IPS-15b (cell line): ENCODE measurements around the gene MYL3.

ENCODE experiments used
- H3K27me3 ChIP-seq: one replicate; pipeline ENCODE4 v1.6.1; 2013; ENCODE audit warnings: low read length; ENCODE audit not compliant: control insufficient read depth, insufficient read depth
- H3K36me3 ChIP-seq: one replicate; pipeline ENCODE4 v1.6.1; 2013; ENCODE audit warnings: low read length; ENCODE audit not compliant: control insufficient read depth, insufficient read depth
- H3K4me1 ChIP-seq: one replicate; pipeline ENCODE4 v1.6.1; 2013; ENCODE audit warnings: mild to moderate bottlenecking, low read length; ENCODE audit not compliant: control insufficient read depth, insufficient read depth
- H3K4me3 ChIP-seq: one replicate; pipeline ENCODE4 v1.5.1; 2013; ENCODE audit warnings: low read depth, low read length
- H3K9ac ChIP-seq: one replicate; pipeline ENCODE4 v1.6.1; 2013; ENCODE audit warnings: low read depth, mild to moderate bottlenecking, low read length
- H3K9me3 ChIP-seq: one replicate; pipeline ENCODE4 v1.6.1; 2013; ENCODE audit warnings: mild to moderate bottlenecking, low read length; ENCODE audit not compliant: control insufficient read depth, insufficient read depth

MYL3 gene

DNA sequence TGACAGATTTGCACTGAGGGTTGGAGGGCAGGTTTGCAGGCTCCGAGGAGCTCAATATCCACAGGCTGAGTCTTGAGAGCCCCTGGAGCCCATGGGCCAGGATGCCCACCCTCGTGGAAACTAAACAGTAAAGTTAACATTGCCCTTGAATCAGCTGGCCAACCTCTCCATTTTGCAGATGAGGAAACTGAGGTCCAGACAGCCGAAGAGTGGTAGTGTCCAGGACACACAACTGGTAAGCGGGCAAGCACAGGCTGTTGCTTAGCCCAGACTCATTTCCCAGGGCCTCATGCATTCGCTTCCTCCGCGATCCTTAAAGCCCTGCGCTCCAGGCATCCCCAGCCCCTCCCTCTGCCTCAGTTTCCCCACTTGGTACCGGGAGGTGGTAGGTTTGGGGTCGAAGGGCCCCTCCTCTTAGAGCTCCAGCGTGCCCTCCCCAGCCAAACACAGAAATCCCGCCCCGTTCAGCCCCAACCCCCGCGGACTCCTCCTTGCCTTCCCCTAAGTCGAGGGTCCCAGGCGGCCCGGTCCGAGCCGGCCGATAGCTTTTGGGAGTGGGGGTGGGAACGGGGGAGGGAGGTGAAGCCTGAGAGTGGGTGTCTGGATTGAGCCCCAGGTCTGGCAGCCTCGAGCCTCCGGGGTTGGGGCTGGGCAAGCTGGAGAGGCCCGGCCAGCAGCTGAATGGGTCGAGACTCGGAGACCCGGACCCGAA is 17.8 kb upstream of the MYL3 start:
- Histone ChIP-seq H3K4me3 (peak overlapping the region; percentile 39), H3K27me3 (peaks cover 73% of the 10 kb centered on the region), H3K36me3 (no peaks in the 10 kb centered on the region), H3K9ac (no peak overlapping the region), H3K9me3 (no peaks in the 10 kb centered on the region), H3K4me1 (peaks cover 12% of the 10 kb centered on the region)

DNA sequence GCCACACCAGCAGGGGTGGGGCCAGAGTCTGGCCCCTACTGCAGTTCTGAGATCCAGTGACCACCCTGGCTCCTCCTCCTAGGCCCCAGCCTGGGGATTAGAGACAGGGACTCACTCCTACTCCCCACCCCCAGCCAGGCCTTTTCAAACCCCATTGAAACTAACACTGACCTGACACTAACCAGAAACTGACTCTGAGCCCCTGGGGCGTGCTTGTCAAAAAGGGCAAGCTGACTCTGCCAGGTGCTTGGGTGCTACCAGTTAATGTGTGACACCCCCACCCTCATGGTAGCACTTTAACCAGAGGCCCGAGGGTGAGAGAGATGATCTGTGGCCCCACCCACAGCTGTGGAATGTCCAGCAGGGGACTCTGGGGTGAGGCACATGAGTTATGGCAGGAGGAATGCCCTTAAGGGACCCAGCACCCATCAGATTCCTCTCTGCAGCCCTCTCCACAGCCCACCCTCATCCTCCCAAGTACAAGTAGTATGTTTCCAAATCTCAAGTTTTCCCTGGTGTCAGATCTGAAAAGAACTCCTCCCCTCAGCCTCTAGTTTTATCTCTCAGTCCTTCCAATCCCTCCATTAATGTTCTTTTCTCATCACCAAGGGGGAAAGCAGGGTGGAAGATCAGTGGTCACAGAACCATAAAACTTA is 15.7 kb upstream of the MYL3 start:
- Histone ChIP-seq H3K27me3 (peaks cover 58% of the 10 kb centered on the region), H3K9ac (no peak overlapping the region), H3K9me3 (no peaks in the 10 kb centered on the region), H3K4me1 (peaks cover 8% of the 10 kb centered on the region), H3K4me3 (no peak overlapping the region), H3K36me3 (no peaks in the 10 kb centered on the region)

DNA sequence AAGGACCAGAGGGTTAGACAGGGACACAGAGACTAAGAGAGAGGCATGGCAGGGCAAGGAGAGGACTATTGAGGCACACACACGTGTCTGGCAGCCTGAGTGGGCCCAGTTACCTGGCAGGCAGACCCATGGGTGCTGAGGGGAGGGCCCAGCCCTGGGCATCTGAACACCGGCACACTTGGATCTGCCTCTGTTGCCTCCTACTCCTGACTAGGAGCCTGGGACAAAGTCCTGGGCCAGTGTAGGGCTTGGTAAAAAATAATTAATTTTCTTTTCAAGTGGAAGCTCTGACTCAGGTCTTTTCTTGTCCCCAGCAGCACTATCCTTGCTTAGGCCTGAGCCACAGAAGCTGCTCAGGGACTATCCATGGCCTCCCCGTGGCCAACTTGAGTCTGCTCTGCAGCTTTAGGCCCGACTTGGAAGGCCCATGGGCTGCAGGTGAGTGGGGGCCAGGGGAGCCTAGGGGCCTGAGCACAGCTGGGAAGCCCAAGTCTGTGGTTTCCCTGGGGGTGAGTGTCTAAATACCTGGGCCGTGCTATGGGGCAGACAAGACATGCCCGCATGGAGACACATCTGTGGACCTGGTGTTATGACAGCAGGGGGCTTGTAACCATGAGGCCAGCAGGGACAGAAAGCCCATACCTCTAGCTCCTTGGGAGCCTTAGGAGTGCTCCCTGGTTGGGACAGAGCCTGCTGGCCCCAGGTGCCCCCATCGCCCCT is 14.3 kb upstream of the MYL3 start, which contains the start of gene PTH1R:
PTH1R (plus strand) TSS at position 316 of the 720 bp plus-strand sequence. CDS start 5,839 bp downstream, outside the sequence.
- H3K9me3 ChIP-seq = no peaks in the 10 kb centered on the region
- H3K27me3 ChIP-seq = peaks cover 53% of the 10 kb centered on the region
- H3K4me3 ChIP-seq = no peak within 1 kb of the TSS
- peaks cover 9% of the 10 kb centered on the region for H3K4me1 ChIP-seq
- no peaks in the 10 kb centered on the region for H3K36me3 ChIP-seq
- H3K9ac ChIP-seq = no peak within 1 kb of the TSS

DNA sequence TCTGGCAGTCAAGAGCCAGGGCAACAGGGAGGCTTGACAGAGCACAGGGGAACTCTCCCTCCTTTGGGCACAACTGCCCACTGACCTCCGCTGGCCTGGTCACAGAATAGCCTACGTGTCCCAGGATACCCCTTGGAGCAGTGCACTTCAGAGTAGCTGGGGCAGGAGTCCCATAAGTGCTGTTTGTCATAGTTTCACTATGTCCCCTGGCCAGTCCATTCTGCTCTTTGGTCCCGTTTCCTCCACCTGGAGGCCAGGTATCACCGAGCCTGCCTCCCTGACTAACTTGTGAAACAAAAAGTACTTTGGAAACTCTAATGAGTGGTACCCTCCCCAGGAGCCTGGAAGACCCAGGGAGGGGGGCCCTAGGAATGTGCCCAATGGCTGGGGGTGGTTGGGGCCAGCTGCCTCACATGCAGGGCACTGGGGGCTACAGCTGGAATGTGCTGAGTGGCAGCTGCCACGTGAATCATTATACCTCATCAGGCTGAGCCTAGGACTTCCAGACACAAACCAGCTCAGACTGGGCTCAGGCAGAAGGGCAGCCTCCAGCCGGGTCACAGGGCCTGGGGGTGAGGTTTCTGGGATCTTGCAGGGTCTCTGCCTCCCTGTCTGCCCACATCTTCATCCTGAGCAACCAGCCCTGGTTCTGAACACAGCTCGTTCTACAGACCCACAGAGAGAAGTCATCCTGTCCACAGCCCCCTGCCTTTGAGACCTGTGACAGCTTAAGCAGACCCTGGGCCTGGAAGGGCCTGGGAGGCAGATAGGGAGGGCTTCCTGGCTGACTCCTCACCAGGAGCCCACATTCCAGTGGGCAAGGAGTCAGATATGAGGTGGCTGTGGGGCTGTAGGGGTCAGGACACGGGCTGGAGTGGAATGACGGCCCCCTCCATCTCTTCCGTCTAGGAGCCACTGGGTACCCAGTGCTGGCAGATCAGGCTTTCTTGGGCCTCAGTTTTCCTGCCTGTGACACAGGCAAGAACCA is 13.4 kb upstream of the MYL3 start:
- Histone ChIP-seq H3K4me3 (no peak overlapping the region), H3K27me3 (peaks cover 54% of the 10 kb centered on the region), H3K9ac (no peak overlapping the region), H3K4me1 (peaks cover 9% of the 10 kb centered on the region), H3K9me3 (no peaks in the 10 kb centered on the region), H3K36me3 (no peaks in the 10 kb centered on the region)

DNA sequence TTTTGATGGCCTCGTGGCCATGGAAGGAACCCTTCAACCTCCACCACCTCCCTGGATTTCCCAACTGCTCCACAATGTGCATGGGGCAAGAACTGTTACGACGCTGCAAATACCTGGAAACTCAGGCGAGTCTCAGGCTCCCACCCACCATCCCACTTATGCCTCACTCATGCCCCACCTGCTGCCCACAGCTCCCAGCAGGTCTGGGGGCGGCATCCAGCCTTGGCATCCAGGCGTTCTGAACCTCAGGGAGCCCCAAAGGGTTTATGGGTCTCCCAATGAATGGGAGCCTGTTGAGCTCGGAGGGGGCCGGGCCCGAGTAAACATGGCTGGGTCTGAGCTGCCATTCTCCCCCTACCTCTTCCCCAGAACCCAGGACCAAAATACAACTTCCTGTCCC is 12.3 kb upstream of the MYL3 start:
- no peaks in the 10 kb centered on the region for H3K9me3 ChIP-seq
- H3K4me1 ChIP-seq = peaks cover 9% of the 10 kb centered on the region
- H3K4me3 ChIP-seq = no peak overlapping the region
- H3K36me3 ChIP-seq = no peaks in the 10 kb centered on the region
- no peak overlapping the region for H3K9ac ChIP-seq
- H3K27me3 ChIP-seq = peaks cover 46% of the 10 kb centered on the region

DNA sequence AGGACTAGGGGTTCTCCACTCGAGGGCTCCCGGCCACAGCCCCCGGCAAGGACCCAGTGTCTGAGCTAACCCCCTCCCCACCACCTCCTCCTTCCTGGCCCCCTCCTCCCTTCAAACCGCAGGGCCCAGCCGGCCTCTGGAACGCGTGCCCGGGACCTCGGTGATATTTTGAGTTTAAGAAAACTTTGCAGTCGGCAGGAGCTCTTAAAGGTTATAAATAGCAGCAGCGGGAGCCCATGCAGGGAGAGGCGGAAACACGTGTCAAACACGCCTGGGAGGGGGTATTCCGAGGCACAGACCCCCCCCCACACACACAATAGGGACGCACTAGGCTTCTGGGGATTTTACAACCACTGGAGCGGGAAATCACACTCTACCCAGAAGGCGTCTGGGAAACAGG is 11.2 kb upstream of the MYL3 start:
- H3K4me1 ChIP-seq = peaks cover 9% of the 10 kb centered on the region
- no peak overlapping the region for H3K9ac ChIP-seq
- H3K36me3 ChIP-seq = no peaks in the 10 kb centered on the region
- H3K27me3 ChIP-seq = peaks cover 35% of the 10 kb centered on the region
- no peak overlapping the region for H3K4me3 ChIP-seq
- no peaks in the 10 kb centered on the region for H3K9me3 ChIP-seq

DNA sequence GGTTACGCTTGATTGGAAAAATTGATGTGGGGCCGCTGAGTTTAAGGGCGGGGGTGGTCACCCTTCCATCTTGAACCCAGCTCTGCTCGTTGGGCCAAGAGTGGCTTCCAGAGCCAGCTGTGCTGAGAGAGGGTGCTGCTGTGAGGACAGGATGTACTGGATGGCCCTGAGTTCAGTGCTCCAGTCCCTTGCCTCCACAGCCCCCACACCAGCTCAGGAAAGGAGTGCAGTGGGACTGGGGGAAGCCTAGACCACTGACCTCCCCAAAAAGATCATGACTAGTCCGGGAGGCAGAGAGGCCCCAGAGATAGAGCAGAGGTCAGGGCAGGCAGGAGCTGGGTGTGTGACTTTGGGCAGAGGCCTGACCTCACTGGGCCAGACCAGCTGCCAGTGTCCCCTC is 10.3 kb upstream of the MYL3 start:
- no peaks in the 10 kb centered on the region for H3K9me3 ChIP-seq
- H3K4me1 ChIP-seq = peaks cover 4% of the 10 kb centered on the region
- peaks cover 26% of the 10 kb centered on the region for H3K27me3 ChIP-seq
- H3K4me3 ChIP-seq = no peak overlapping the region
- no peaks in the 10 kb centered on the region for H3K36me3 ChIP-seq
- H3K9ac ChIP-seq = no peak overlapping the region

DNA sequence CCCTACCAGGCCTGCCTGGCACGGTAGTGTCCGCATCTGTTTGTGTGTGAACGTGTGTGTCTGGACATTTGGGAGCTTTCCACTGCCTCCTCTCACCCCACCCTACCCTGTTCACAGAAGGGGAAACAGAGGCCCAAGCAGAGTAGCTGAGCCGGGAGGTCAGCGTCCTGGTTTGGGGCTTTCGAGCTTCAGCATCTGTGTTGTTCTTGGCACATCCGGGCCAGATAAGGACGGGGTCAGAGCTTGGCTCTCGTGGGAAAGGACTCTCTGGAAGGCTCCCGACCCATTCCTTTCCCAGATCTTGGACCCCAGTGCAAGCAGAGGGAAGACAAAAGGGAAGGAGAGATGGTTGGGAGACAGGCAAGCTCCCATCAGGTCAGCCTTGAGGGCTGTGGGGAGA is 8.0 kb upstream of the MYL3 start:
- Histone ChIP-seq H3K27me3 (peaks cover 11% of the 10 kb centered on the region), H3K4me3 (no peak overlapping the region), H3K4me1 (peaks cover 2% of the 10 kb centered on the region), H3K9ac (no peak overlapping the region), H3K9me3 (no peaks in the 10 kb centered on the region), H3K36me3 (no peaks in the 10 kb centered on the region)

DNA sequence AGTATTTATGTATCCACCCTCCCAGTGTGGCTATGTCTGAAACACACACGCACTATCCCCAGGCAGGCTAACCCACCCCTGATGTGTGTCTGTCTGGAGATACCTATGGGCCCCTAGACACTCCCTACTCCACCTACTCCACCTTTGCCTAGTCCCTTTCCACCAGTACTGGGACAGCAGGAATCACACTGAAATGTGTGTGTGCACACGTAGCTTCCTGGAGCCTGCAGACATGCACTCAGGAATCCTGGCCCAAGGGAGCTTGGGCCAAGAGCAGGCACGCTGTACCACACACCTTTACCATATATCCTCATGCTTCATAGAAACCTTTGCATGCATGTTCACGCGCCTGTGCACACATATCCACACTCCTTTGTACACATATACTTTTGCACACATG is 7.4 kb upstream of the MYL3 start:
- H3K4me3 ChIP-seq = no peak overlapping the region
- no peaks in the 10 kb centered on the region for H3K9me3 ChIP-seq
- H3K4me1 ChIP-seq = peaks cover 2% of the 10 kb centered on the region
- no peak overlapping the region for H3K9ac ChIP-seq
- no peaks in the 10 kb centered on the region for H3K36me3 ChIP-seq
- H3K27me3 ChIP-seq = peaks cover 7% of the 10 kb centered on the region

DNA sequence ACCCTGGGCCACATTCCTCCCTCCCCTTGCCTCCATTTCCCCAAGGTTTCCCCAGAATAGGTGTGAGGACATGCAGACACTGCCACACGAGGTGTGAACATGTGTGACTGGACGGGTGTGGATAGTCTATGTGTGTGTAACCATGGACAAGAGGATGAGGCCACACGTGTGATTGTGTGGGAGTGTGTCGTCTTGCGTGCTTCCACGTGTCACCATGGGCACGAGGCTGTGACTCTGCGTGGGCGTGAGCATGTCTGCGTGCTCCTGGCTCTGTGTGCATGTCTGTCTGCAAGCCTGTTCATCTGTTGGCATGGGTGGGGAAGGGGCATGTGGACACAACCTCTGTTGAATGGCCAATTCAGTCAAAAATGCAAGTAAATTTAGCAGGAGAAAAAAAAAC is 6.2 kb upstream of the MYL3 start:
- no peaks in the 10 kb centered on the region for H3K9me3 ChIP-seq
- no peak overlapping the region for H3K9ac ChIP-seq
- H3K4me3 ChIP-seq = no peak overlapping the region
- H3K27me3 ChIP-seq = peaks cover 2% of the 10 kb centered on the region
- H3K4me1 ChIP-seq = peaks cover 2% of the 10 kb centered on the region
- no peaks in the 10 kb centered on the region for H3K36me3 ChIP-seq

DNA sequence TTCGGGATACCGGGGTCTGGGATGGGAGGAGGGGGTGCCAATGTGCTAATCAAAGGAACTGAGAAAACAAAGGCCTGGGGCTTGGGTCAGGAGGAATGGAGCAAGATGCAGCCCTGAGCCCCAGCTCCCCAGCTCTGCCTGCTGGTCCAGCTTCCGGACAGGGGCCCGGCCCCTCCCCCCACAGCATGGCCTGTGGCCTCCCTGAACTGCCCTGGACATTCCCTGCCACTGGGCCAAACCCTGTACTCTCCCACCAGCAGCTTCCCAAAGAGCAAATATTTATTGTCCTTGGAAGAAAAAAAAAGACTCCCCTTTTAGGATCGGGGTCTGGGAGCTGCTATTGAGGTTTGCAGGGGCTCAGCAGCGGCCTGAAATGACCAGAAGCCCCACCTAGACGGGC is 5.7 kb upstream of the MYL3 start:
- Histone ChIP-seq H3K9me3 (no peaks in the 10 kb centered on the region), H3K4me3 (no peak overlapping the region), H3K36me3 (no peaks in the 10 kb centered on the region), H3K4me1 (peaks cover 1% of the 10 kb centered on the region), H3K9ac (no peak overlapping the region), H3K27me3 (peaks cover 2% of the 10 kb centered on the region)
